HUES48 (cell line): ENCODE data around the gene EFEMP1.

ENCODE experiments used
- H3K27ac ChIP-seq: one replicate; pipeline ENCODE4 v1.7.0; 2013; ENCODE audit warnings: low read depth, low read length, inconsistent platforms
- H3K27me3 ChIP-seq: 2 replicates; pipeline ENCODE4 v1.6.1; 2013; ENCODE audit warnings: mild to moderate bottlenecking, low read length; ENCODE audit not compliant: control insufficient read depth, insufficient read depth
- H3K36me3 ChIP-seq: 2 replicates; pipeline ENCODE4 v1.6.1; 2013; ENCODE audit warnings: low read length; ENCODE audit not compliant: control insufficient read depth, insufficient read depth
- H3K4me1 ChIP-seq: 2 replicates; pipeline ENCODE4 v1.6.1; 2013; ENCODE audit warnings: mild to moderate bottlenecking, low read length; ENCODE audit not compliant: control insufficient read depth, insufficient read depth
- H3K4me3 ChIP-seq: 2 replicates; pipeline ENCODE4 v1.5.1; 2013; ENCODE audit warnings: mild to moderate bottlenecking, low read depth, low read length
- H3K9ac ChIP-seq: 2 replicates; pipeline ENCODE4 v1.6.1; 2013; ENCODE audit warnings: mild to moderate bottlenecking, low read depth, low read length, moderate library complexity
- H3K9me3 ChIP-seq: 2 replicates; pipeline ENCODE4 v1.6.1; 2013; ENCODE audit warnings: low read length; ENCODE audit not compliant: control insufficient read depth, insufficient read depth

EFEMP1 gene

DNA sequence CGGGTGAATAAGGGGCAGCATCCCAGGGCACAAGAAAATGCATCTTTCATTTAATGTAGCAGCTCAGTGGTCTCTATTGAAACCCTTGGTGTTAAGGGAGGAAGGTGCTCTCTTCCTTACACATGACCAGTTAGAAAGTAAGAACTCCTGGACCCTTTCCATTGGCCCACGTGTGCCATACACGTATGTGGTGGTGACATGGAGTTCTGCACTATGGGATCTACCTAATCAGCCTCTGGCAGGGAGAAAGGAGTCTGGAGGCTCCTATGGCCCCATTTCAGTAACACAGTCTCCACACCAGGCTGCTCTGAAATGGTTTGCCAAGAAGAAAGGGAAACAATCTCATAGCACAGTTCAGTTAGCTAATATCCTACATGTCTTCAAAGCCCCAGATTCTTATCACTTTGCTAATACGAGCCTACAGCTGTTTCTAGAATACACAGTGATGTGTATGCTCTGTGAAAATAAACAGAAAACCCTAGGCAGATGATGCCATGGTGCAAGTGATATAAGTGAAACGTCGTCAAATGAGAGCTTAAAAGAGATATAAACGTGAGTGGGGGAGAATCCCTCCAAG lies 7.0 kb downstream of the EFEMP1 start:
- Histone ChIP-seq H3K27me3 (peaks cover 2% of the 10 kb centered on the region), H3K27ac (no peak overlapping the region), H3K36me3 (no peaks in the 10 kb centered on the region), H3K9ac (no peak overlapping the region), H3K4me3 (no peak overlapping the region), H3K9me3 (no peaks in the 10 kb centered on the region), H3K4me1 (0 out of 2 replicates have a peak, but pooled peaks cover 4% of the 10 kb centered on the region)

GRCh38 chr2:55914786-55915185 lies 8.8 kb downstream of the EFEMP1 start:
- Histone ChIP-seq H3K27ac (no peak overlapping the region), H3K27me3 (no peaks in the 10 kb centered on the region), H3K4me3 (no peak overlapping the region), H3K36me3 (no peaks in the 10 kb centered on the region), H3K4me1 (no peaks in the 10 kb centered on the region), H3K9me3 (no peaks in the 10 kb centered on the region), H3K9ac (no peak overlapping the region)

DNA sequence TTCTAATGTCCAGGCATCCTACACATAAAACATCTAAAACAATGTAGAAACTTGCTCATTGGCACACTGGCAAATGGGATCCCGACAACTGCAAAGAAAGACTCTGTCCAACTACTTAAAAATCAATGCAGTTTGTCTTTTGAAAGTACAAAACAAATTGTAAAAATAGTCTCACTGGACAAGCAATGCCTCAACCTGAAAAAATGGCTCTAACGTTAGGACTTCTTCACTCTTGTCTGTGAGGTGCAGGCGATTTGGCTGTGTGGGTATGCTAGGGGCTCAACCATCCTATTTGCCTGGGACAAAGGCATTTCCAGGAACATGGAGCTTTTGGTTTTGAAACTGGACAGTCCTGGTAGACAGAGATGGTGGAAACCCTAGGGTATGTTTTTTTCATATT lies 10.7 kb downstream of the EFEMP1 start:
- Histone ChIP-seq H3K9ac (no peak overlapping the region), H3K27me3 (no peaks in the 10 kb centered on the region), H3K4me3 (no peak overlapping the region), H3K4me1 (no peaks in the 10 kb centered on the region), H3K9me3 (no peaks in the 10 kb centered on the region), H3K36me3 (no peaks in the 10 kb centered on the region), H3K27ac (no peak overlapping the region)

DNA sequence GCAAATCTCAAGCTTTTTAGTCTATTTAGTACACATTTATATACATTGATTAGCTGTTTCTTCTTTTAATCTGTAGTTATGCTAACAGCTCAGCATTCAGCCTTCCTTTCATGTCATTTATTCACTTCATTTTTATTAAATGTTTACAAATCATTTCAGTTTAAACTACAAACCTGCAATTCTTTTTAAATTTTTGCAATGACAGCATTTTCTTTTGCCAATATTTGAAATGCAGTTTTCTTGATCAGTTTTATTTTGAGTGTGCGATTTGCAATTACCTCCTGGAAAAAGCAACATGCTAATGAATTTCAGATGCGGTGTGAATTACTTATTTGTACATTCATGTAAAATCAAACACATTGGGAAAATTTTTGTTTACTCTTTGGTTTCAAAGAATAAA lies 13.5 kb downstream of the EFEMP1 start:
- Histone ChIP-seq H3K4me3 (no peak overlapping the region), H3K4me1 (no peaks in the 10 kb centered on the region), H3K9ac (no peak overlapping the region), H3K27ac (no peak overlapping the region), H3K36me3 (no peaks in the 10 kb centered on the region), H3K27me3 (no peaks in the 10 kb centered on the region), H3K9me3 (no peaks in the 10 kb centered on the region)

DNA sequence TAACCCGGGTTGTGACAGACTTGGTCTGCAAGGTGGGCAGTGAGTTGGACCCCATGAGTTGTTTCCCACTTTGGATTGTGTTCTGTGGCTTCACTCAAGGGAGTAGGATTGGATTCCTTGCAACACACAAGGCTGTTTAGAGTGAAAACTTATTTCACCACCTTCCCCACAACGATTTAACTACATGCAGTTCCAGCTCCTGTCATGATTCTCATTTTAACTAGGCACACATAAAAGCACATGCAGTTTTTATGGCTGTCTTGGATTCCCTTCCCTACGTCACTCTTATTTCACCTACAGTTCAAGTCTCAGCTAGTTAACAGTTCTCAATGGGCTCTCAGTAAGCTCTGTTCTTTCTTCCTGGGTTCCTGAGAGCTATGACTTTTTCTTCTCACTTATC lies 15.9 kb downstream of the EFEMP1 start:
- Histone ChIP-seq H3K36me3 (no peaks in the 10 kb centered on the region), H3K9ac (no peak overlapping the region), H3K27ac (no peak overlapping the region)

GRCh38 chr2:55906993-55907392 lies 16.6 kb downstream of the EFEMP1 start:
- Histone ChIP-seq H3K36me3 (no peaks in the 10 kb centered on the region), H3K4me1 (no peaks in the 10 kb centered on the region), H3K9me3 (no peaks in the 10 kb centered on the region), H3K4me3 (no peak overlapping the region), H3K9ac (no peak overlapping the region), H3K27ac (no peak overlapping the region), H3K27me3 (no peaks in the 10 kb centered on the region)

More for the DNA sequence above, 15.9 kb downstream of the EFEMP1 start:
- no peaks in the 10 kb centered on the region for H3K4me1 ChIP-seq
- H3K27me3 ChIP-seq: no peaks in the 10 kb centered on the region
- no peaks in the 10 kb centered on the region for H3K9me3 ChIP-seq
- no peak overlapping the region for H3K4me3 ChIP-seq

- Histone ChIP-seq H3K27me3 (no peaks in the 10 kb centered on the region), H3K36me3 (no peaks in the 10 kb centered on the region), H3K9me3 (no peaks in the 10 kb centered on the region), H3K9ac (no peak overlapping the region), H3K4me3 (no peak overlapping the region), H3K27ac (no peak overlapping the region), H3K4me1 (no peaks in the 10 kb centered on the region)
Measured at GRCh38 chr2:55903727-55904126, 19.9 kb downstream of the EFEMP1 start.

GRCh38 chr2:55902971-55903370 lies 20.6 kb downstream of the EFEMP1 start:
- H3K27ac ChIP-seq: no peak overlapping the region
- no peaks in the 10 kb centered on the region for H3K9me3 ChIP-seq
- no peaks in the 10 kb centered on the region for H3K27me3 ChIP-seq
- H3K9ac ChIP-seq: no peak overlapping the region
- no peaks in the 10 kb centered on the region for H3K36me3 ChIP-seq
- no peak overlapping the region for H3K4me3 ChIP-seq
- H3K4me1 ChIP-seq: no peaks in the 10 kb centered on the region

- Histone ChIP-seq H3K36me3 (no peaks in the 10 kb centered on the region), H3K4me3 (no peak overlapping the region), H3K9ac (no peak overlapping the region), H3K9me3 (no peaks in the 10 kb centered on the region), H3K27ac (no peak overlapping the region), H3K4me1 (no peaks in the 10 kb centered on the region), H3K27me3 (no peaks in the 10 kb centered on the region)
Measured at GRCh38 chr2:55902429-55902828, 21.2 kb downstream of the EFEMP1 start.

- H3K27me3 ChIP-seq: no peaks in the 10 kb centered on the region
- no peak overlapping the region for H3K9ac ChIP-seq
- no peaks in the 10 kb centered on the region for H3K4me1 ChIP-seq
- no peak overlapping the region for H3K27ac ChIP-seq
- no peaks in the 10 kb centered on the region for H3K36me3 ChIP-seq
- H3K4me3 ChIP-seq: no peak overlapping the region
- no peaks in the 10 kb centered on the region for H3K9me3 ChIP-seq
Measured at GRCh38 chr2:55901941-55902340, 21.6 kb downstream of the EFEMP1 start.

GRCh38 chr2:55901322-55901721 lies 22.3 kb downstream of the EFEMP1 start:
- Histone ChIP-seq H3K4me1 (no peaks in the 10 kb centered on the region), H3K27ac (no peak overlapping the region), H3K9ac (no peak overlapping the region), H3K36me3 (no peaks in the 10 kb centered on the region), H3K27me3 (no peaks in the 10 kb centered on the region), H3K4me3 (no peak overlapping the region), H3K9me3 (no peaks in the 10 kb centered on the region)

DNA sequence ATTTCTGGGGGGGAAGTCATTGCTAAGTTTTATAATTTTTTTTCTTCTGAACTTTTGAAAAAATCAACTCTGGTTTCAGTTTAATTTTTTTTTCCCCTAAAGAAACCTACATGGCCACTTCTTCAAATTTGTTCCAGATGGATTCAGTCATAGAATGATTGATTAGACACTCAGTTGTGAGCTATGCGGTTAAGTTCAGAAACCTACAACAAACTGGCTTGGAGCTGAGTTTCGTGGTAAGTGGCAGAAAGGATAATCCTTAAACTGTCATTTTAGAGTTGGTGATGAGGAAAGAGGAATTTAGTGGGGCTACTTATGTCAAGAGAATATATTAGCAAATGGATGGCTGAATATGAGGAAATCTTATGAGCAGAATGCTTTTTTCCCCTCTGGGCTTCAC lies 23.7 kb downstream of the EFEMP1 start:
- Histone ChIP-seq H3K4me3 (no peak overlapping the region), H3K4me1 (no peaks in the 10 kb centered on the region), H3K9me3 (no peaks in the 10 kb centered on the region), H3K36me3 (no peaks in the 10 kb centered on the region), H3K9ac (no peak overlapping the region), H3K27me3 (no peaks in the 10 kb centered on the region), H3K27ac (no peak overlapping the region)
